ENCODE results near the gene SLC13A3. TPM values are rescaled to one million over a fixed set of nuclear protein-coding genes. Genes with fewer than 3 reads are reported as not detected.

SLC13A3 gene
- total RNA-seq, 1 experiment from 2014 or later: 1.3 TPM

- H3K4me1 ChIP-seq (ENCODE audit: insufficient read depth, low read length, poor library complexity, severe bottlenecking): no peaks in the 10 kb centered on the region
- intact Hi-C loops (cut with micrococcal nuclease; ENCODE audit: unreplicated experiment): no loop called here
- DNase-seq (ENCODE audit: low spot score): no peak
- ChIA-PET POLR2A (ENCODE audit: low non-redundant PET) (no interaction called here), CTCF (no interaction called here)
- peak overlapping the region; percentile 23 for H3K27ac ChIP-seq (ENCODE audit: low read depth, low read length, poor library complexity, severe bottlenecking)
- no peaks in the 10 kb centered on the region for H3K9me3 ChIP-seq (ENCODE audit: low read depth, low read length, poor library complexity, severe bottlenecking)
- H3K36me3 ChIP-seq (ENCODE audit: insufficient read depth, low read length, poor library complexity, severe bottlenecking): peaks cover 16% of the 10 kb centered on the region
- no peaks in the 10 kb centered on the region for H3K27me3 ChIP-seq (replicated peaks; ENCODE audit: insufficient read depth, low read depth, low read length, poor library complexity)
- BruUV-seq (replicated peaks): TSS peak; percentile 62
- H3K4me3 ChIP-seq (ENCODE audit: low read depth, low read length, poor library complexity, severe bottlenecking): peak overlapping the region; percentile 84
- TF ChIP-seq EZH2 (IDR thresholded peaks at IDR 0.05; ENCODE audit: borderline replicate concordance, low read depth, low read length, poor library complexity, severe bottlenecking) (no peak), CTCF (conservative IDR thresholded peaks at IDR 0.05; ENCODE audit: low read depth, low read length) (no peak)
Observed at GRCh38 chr20:46690219-46691106, 39.2 kb upstream of the SLC13A3 start.

GRCh38 chr20:46689754-46690085 is 38.5 kb upstream of the SLC13A3 start:
- ChIA-PET CTCF (no interaction called here), POLR2A (ENCODE audit: low non-redundant PET) (no interaction called here)
- Histone ChIP-seq H3K27ac (ENCODE audit: low read depth, low read length, poor library complexity, severe bottlenecking) (peak overlapping the region; percentile 23), H3K27me3 (replicated peaks; ENCODE audit: insufficient read depth, low read depth, low read length, poor library complexity) (no peaks in the 10 kb centered on the region), H3K36me3 (ENCODE audit: insufficient read depth, low read length, poor library complexity, severe bottlenecking) (peaks cover 23% of the 10 kb centered on the region), H3K4me1 (ENCODE audit: insufficient read depth, low read length, poor library complexity, severe bottlenecking) (no peaks in the 10 kb centered on the region), H3K4me3 (ENCODE audit: low read depth, low read length, poor library complexity, severe bottlenecking) (peak overlapping the region; percentile 84), H3K9me3 (ENCODE audit: low read depth, low read length, poor library complexity, severe bottlenecking) (no peaks in the 10 kb centered on the region)
- TF ChIP-seq CTCF (conservative IDR thresholded peaks at IDR 0.05; ENCODE audit: low read depth, low read length) (no peak), EZH2 (IDR thresholded peaks at IDR 0.05; ENCODE audit: borderline replicate concordance, low read depth, low read length, poor library complexity, severe bottlenecking) (no peak)
- no peak for DNase-seq (ENCODE audit: low spot score)
- intact Hi-C loops (cut with micrococcal nuclease; ENCODE audit: unreplicated experiment): loop anchor here (10.0 kb wide), 1 partner anchor 555 kb away; no protein-coding TSS in a partner anchor
- BruUV-seq (replicated peaks): no TSS peak

- H3K4me3 ChIP-seq (ENCODE audit: low read depth, low read length, poor library complexity, severe bottlenecking): peak within 1 kb of the TSS; percentile 84
Observed at GRCh38 chr20:46689082-46689753, 38.0 kb upstream of the SLC13A3 start, which contains the start of gene TP53RK. TSS of gene TP53RK (minus strand) at chr20:46689444. CDS start at chr20:46689414, 30 bp downstream.

More at GRCh38 chr20:46689082-46689753, 38.0 kb upstream of the SLC13A3 start, which contains the start of gene TP53RK:
- intact Hi-C loops (cut with micrococcal nuclease; ENCODE audit: unreplicated experiment): loop anchor here (10.0 kb wide), 1 partner anchor 554 kb away; no protein-coding TSS in a partner anchor
- peak; percentile 100 for DNase-seq (ENCODE audit: low spot score)
- Histone ChIP-seq H3K27me3 (replicated peaks; ENCODE audit: insufficient read depth, low read depth, low read length, poor library complexity) (no peaks in the 10 kb centered on the region), H3K27ac (ENCODE audit: low read depth, low read length, poor library complexity, severe bottlenecking) (peak within 1 kb of the TSS; percentile 96), H3K36me3 (ENCODE audit: insufficient read depth, low read length, poor library complexity, severe bottlenecking) (peaks cover 24% of the 10 kb centered on the region), H3K9me3 (ENCODE audit: low read depth, low read length, poor library complexity, severe bottlenecking) (no peaks in the 10 kb centered on the region), H3K4me1 (ENCODE audit: insufficient read depth, low read length, poor library complexity, severe bottlenecking) (peaks cover under 1% of the 10 kb centered on the region)
- BruUV-seq (replicated peaks): no TSS peak
- POLR2A ChIA-PET (ENCODE audit: low non-redundant PET): no interaction called here
- CTCF ChIA-PET: no interaction called here
- TF ChIP-seq CTCF (conservative IDR thresholded peaks at IDR 0.05; ENCODE audit: low read depth, low read length) (no peak; the same call in 1 of the 2 replicates), EZH2 (IDR thresholded peaks at IDR 0.05; ENCODE audit: borderline replicate concordance, low read depth, low read length, poor library complexity, severe bottlenecking) (no peak)
